NCI-H2227 (cell line): ENCODE data around the gene SLAMF9.

ENCODE experiments used
- DNase-seq: peaks from one replicate; lab custom pipeline; 2025; ENCODE audit not compliant: unreplicated experiment; lab: John Stamatoyannopoulos, UW

SLAMF9 gene

DNA sequence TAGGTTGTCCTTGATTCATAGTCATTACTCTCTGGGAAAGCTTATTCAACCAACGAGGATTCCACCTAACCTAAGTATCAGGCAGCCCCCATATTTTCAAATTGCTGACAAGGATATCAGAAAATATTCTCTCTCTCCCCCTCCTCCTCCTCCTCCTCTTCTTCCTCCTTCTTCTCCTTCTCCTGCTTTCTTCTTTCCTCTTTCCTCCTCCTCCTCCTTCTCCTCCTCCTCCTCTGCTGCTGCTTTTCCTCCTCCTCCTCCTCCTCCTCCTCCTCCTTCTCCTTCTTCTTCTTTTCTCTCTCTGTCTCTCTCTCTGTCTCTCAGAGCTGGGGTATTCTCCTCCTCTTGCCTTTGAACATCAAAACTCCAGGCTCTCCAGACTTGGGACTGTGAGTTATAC, 6.1 kb downstream of the SLAMF9 start:
- no peak for DNase-seq

DNA sequence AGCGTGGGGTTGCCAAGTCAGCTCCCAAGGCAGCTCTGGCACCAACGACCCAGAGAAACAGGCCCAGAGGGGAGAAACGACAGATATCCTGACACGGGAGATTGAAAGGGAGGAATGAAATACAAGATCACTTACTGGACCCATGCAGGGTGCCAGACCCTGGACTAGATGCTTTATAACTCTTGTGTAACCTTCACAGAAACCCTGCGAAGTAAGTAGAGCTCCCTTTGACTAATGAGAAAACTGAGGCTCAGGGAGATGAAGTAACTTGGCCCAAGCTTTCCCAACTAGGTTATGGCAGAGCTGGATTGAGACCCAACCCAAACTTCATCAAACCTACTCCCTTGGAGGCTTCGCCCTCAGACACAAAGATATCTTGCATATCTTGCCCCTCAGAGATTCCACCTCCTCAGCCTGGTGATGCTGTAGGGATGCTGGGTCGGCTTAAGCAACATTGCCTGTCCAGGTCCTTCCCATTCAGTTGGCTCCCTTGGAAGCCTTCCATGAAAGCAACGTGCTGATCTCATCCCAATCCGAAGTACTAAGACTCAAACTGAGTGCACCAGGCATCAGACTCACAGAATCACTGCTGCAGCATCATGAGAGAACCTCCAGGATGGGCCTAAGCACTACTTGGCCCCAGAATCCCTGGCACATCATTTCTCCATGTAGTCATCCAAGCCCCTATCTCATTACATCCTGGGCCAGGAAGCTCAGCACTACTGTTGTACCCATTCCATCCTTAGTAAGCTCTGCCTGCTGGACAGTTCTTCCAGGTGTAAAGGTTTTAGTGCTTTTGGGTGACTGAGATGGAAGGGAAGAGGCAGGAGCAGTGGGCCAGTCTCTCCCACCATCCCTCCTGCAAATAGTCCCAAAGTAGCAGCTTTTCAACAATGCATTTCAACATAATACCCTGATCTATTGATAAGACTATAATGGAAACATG, 7.5 kb downstream of the SLAMF9 start:
- no peak for DNase-seq

DNA sequence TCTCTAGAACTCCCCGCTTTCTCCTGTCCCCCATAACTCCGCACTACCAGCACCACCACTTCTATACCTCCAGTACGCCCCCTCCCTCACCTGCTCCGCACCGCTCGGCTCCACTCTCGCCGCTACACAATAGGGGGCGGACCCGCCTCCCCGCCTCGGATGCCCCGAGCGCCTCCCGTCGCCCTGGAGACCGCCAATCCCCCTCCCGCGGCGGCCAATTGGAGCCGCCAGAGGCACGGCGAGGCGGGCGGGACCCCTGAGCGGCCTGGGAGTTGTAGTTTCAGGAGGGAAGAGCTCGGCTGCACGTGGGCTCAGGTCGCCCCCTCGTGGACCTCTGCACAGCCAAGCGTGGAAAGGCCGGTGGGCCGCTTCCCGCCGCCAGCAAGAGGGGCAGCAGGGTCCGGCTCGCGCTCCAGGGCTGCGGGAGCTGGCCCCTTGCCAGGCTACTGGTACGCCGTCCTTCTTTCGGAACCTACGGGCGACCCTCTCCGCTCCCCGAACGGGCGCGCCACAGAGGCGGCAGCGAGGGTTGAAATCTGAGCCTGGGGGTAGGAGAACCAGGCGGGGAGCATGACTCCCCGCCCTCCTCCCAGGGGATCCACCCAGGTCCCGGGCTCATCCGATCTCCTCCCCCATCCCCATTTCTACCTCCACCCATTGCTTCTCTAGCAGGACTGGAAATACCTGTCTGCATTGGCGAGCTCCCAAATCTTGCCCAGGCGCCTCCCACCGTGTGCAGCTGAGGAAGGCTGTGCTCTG, 8.4 kb downstream of the SLAMF9 start, which contains the start of gene IGSF9:
TSS of gene IGSF9 (minus strand) at position 131 of the 759 bp plus-strand sequence. CDS start 2,159 bp downstream, outside the sequence.
- peak; percentile 98 for DNase-seq

DNA sequence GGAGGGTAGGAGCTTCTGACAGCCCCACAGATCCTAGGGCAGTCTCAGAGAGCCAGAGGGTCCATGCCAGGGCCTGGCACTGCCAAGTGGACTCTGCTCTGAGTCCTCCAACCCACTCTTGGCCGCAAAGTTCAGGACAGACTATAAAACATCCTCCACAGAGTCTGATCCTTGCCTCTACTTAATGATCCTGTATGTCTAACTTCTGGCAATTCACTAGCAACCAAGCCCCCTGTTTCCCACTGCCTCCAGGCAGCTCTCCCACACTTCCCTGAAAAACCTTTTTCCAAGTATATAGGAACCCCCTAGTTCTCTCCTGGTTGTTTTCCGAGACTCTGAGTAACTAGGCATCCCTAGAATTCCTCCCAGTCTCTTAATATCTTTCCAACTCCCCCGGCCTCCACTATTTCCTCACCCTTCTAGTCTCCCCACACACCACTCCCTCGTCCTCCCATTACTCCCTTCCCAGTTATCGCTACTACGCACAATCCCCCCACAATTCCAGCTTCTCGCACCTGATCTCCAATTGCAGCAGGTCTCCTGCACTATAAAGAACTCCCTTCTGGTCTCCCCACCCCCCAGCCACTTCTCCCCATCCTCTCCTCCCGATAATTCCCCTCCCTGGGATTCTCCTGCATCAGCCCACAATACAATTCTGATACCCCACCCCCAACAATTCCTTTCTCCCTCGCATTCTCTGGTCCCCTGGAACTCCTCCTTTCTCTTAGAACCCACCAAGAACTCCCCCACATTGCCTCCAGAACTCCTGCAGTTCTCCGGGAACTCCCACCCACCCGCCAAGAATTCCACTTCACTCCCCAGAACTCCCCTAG, 9.2 kb downstream of the SLAMF9 start:
- peak; percentile 47 for DNase-seq

DNA sequence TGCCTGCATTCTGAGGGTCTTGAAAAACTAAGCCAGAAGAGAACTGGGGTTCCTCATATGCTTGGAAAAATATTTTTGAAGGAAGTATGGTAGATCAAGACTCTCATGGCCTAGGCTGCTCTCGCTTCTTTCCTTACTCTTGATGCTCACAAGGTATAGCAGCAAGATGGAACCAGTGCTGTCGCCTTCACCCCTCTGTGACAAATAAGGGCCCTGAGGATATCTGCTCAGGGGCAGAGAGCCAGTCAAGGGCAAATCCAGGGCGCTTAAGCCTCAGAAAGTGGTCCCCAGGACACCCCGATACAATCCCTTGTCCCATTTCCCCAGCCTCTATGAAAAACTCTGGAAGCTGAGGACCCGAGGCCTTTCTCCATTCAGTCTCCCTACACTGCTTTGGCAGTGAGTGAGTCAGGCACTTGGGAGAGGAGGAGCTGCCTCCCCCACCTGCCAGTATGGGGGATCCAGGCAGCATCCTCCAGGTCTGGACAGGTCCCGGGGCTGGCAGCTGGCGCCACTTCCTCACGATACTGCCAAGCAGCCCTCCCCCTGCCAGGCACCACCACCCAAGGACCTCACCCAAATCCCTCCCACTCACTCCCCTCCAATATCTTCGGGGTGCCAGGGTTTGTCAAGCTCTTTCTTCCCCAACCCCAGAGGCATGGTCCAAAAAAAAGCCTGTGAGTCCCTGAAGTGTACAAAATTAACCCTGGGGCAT, 10.0 kb downstream of the SLAMF9 start:
- no peak for DNase-seq

DNA sequence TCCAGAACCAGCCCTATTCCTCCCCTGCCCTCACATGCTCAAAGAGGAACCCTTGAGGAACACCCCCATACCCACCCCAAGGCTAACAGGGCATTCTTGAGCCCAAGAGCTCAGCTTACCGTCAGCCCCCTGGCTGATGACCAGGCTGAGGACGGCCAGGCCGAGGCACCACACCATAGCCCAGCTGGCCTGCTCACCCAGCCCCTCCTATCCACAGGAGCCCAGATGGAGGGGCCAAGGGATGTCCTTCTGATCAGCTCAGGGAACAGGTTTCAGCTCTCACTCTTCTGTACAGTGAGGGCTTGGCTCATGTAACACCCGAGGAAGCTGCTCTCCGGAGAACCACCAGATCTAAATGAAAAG, 10.8 kb downstream of the SLAMF9 start:
- DNase-seq: no peak

DNA sequence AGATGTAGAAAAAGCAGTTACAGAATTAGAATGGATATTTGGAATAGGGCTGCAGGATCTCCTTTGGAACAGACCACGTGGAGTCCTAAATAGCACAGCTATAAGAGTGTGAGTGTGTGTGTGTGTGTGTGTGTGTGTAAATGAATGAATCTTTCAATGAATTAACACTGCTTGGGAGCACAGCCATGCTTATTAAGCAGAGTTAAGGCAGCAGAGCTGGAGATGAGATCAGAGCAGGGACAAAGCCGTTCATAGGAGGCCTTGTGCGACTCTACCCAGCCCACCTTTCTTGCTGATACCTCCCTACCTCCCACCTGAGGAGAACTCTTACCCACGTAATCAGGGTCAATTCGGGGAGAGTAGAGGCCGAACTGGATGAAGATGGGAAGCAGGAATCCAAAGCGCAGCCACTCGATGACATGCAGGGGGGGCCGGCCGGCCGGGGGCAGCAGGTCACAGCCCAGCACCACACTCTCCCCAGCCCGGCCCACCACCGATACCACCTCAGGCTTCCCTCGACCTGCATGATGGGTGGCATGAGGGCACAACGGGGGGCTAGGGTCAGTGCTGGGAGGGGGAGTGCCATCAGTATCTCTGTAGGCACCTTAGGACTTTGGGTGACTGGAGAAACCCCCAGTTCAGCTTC, 11.3 kb downstream of the SLAMF9 start:
- no peak for DNase-seq

DNA sequence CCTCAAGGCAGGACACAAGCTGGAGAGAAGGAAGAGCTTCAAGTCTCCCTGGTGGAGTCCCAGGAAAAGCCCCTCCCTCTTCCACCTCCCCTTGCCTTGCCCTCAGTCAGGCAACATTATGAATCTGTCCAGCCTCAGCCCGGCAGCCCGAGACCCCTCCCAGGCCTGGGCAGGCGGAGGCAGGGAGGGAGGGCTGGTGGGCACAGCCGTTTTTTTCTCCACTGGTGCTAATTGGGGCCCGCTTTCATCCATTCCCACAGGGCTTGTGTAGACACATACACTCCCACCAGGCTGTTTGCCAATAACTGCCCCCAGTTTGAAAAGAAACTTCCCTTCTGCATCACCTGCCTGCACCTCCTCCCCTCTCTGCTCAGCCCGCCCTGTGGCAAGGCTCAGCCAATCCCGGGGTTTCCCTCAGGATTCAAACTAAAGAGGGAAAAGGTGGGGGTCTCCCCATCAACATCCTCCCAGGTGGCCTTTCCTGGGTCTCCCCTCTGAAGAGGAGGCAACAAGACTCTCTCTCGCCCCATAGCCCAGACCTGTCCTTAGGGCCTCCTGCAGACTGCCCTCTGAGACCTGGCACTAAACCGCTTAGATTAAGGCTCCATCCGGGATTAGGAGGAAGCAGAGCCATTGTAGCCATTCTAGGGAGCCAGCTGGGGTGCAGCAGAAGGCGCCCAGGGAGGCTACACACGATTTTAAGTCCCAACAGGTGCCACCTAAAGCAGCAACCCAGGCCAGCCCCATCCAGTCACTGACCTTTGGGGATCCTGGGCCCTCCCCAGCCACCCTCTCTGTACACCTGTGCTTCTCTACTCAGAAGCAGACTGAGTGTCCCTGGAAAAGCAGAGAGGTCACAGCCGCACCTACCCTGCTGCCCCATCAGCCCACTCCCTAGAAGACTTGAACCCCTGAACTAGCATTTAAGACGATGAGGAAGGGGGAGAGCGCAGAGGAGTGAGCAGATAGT, 12.2 kb downstream of the SLAMF9 start:
- DNase-seq: peak; percentile 36

DNA sequence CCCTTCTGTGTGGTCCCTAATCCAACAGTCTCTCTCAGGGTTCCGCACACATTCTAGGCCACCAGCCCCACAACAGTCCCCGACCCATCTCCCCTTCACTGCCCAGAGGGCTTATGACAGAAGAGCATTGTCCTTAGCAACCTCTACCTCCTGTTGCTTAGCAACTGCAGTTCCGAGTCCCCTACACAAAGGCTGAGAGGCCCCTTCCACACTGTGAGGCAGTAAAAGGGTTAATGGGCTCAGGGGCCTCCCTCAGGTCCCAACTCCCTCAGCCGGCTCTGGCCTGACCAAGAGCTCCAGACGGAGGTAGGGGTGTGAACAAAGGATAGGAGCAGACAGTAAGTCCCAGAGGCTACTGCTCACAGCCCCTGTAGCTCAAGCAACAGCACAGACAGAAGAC, 12.9 kb downstream of the SLAMF9 start:
- no peak for DNase-seq

DNA sequence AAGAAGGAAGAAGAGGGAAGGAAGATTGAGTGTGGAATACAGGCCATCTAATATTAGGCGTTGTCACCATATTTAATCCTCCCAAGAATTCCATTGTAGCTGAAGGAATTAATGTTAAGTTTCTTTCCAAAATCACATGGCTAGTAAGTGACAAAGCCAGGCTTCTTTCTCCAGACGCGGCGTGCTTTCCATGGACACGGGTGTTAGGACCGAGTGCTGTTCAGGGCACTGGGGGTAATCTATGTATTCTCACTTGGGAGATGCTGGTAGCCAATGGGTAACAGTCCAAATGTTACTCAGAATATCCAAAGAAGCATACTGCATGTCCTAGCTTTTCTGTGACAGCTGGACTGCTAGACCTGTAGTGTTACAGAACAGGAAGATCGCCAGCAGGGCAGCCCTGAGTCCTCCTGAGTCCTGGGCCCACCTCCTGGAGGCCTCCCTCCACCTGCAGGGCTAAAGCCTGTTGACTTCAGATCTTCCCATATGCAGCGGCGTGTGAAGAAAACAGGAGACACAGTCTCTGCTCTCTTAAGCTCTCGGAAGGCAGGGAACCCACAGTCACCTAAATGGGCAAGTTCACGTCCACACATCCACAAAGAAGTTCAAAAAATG, 13.9 kb downstream of the SLAMF9 start:
- DNase-seq: no peak

DNA sequence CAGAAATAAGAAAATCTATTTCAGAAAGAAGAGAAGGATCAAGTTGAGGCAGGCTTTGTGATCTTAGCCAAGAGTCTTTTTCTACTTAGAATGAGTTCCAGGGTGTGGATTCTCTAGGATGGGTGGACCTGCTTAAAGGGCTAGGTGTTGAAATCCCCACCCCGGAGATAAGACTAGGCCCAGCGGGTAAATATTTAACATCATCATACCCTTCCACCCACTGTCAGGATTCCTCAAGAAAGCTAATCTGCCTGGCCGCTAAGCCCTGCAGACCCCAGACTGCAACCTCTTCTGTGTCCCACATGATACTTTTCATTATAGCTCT, 14.4 kb downstream of the SLAMF9 start:
- DNase-seq: no peak

DNA sequence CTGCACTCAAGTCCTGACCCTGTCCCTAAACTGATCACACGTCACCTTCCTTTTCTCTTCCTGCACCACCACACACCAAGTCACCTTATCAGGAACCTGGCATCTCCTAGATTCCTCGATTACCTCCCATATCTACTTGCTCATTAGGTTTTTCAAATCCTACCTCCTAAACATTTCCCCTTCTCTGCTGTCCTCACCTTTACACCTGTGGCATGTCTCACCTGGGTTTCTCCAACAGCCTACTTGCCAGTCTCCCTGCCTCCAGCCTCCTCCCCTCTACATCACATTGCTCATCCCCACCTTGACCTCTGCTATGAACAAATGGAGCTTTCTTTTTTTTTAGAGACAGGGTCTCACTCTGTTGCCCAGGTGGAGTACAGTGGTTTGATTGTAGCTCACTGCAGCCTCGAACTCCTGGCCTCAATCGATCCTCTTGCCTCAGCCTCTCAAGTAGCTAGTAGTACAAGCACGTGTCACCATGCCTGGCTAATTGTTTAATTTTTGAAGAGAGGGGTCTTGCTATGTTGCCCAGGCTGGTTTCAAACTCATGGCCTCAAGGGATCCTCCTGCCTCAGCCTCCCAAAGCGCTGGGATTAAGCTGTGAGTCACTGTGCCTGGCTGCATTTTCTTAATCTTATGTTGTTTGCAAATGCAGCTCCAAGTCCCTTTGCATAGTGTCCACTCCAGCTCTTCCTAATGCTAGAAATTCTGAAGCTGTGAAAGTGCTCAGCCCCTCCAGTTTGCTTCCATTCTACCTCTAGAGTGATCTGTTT, 14.9 kb downstream of the SLAMF9 start:
- DNase-seq: no peak

DNA sequence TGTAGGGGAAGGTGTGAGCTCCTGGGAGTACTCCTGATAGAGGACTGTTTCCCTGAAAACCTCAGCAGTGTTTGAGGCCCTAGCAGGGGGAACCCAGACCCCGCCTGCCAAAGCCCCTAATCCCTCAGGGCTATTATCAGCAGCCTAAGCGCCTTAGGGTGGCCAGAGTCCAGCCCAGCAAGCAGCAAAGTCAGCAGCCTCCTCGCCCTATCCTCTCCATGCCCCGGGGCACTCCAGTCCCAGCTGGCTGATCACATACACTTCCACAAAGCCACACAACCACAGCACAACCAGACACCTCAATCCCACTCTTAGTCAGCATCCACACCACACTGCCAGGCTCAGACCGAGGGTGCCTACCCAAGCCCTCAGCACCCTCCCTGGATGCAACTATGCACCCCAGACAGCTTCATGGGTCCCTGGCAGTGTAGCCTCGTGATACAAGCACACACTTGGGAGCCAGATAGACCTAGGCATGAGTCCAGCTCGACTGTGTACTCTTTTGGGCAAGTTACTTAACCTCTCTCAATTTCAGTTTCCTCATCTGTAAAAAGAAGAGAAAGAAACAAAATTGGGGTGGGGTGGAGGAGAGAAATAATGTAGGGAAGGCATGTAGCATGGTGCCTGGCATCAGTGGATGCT, 15.7 kb downstream of the SLAMF9 start:
- DNase-seq: no peak

DNA sequence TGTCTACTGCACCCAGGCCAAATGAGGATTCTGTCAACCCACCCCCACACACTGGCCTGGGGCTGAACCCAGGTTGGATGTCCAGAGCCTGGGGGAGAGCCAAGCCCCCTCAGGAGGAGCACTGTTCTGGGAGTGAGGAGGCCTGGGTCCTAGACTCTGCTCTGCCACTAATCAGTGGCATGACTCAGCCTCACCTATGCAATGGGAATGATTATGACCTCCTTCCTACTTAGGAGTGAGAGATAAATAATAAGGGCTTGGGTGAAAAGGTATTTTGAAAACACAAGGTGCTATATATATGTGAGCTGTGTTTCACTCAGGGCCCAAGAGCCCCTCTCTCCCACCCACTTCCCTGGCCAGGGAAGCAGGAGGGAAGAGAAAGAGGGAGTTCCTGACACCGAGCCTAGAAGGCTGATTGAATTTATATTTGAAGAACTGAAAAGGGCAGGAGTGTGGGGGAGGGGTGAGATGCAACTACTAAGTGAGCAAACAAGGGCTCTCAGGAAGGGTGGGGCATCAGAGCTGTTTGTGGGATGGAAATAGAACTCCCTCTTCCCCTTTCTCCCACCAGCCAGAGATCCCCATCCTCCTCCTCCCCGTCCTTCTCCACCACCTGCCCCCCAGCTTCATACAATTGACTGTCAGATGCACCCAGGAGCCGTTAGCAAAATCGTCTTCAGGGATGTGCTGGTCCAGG, 16.8 kb downstream of the SLAMF9 start:
- peak; percentile 33 for DNase-seq

DNA sequence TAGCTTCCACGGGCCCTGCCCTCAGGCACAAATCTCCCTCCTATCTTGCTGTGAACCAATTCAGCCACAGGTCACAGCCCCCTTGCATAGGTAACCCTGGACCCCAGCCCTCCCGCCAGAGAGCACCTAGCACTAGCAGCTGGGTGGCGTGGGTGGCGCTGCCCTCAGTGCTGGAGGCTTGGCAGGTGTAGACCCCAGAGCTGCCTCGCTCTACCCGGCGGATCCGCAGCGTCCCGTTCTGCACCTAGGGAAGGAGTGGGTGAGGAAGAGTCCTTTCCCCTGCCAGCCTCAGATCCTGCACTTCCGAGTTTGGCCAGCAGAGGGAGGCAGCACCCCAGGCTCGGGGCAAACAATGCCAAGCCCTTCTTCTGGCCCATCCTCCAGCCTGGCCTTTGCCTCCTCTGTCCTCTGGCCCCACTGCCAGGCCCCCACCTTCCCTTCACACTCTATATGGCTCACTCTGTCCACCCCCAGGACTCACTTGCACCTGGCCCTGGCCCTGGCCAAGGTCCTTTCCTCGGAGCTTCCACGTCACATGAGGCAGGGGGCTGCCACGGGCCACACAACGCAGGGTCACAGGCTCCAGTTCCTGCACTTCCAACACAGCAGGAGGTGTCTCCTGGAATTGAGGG, 17.6 kb downstream of the SLAMF9 start:
- peak; percentile 74 for DNase-seq

DNA sequence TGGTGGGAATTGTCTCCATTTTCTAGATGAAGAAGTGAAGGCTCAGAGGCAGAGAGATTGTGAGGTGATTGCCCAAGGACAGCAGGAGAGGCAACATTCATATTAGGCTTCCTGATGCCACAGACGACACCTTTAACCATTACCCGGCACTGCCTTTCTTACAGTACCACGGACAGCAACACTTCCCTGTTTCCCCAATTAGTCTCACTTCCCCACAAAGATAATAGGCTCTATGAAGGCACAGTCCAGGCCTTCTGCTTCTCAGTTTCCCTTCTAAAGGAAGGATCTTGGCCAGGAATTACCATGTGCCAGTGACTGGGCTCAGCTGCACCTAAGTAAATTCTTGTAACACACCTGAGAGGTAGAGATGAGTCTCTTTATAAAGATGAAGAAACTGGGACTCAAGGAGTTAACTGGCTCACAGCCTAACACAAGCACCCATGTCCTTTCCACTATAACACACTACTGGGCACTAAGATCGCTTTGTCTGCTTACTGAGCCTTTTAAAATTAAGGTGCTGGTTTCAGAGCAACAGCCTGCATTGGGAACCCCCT, 18.2 kb downstream of the SLAMF9 start:
- DNase-seq: no peak
